ENCODE measurements around the gene PDGFRB.

GRCh38 chr5:150069672-150070627 lies 85.7 kb downstream of the PDGFRB start:
- TF ChIP-seq SP1 (IDR thresholded peaks at IDR 0.05) (no peak), CTCF (IDR thresholded peaks at IDR 0.05; ENCODE audit: low read depth, low read length, missing input control) (no peak), ZBTB33 (IDR thresholded peaks at IDR 0.05) (no peak)
